Fibroblast of lung (primary cell): ENCODE measurements around the gene MTIF3. TPM values are rescaled to one million over a fixed set of nuclear protein-coding genes. Genes with fewer than 3 reads are reported as not detected.

Source experiments
- DNase-seq, 2 donors: peaks; one replicate each; pipeline versions ENCODE4 v3.0.0 to v3.0.0-alpha.2; 2010; ENCODE audit warnings: low read depth in 2 of 2
- H2AFZ ChIP-seq: 2 replicates; pipeline ENCODE4 v1.5.1; 2012; ENCODE audit warnings: low read length, control low read depth, inconsistent platforms
- H3K27ac ChIP-seq: 2 replicates; pipeline ENCODE4 v1.5.1; 2011; ENCODE audit warnings: low read length, control low read depth; ENCODE audit not compliant: insufficient read depth
- H3K27me3 ChIP-seq: 2 replicates; pipeline ENCODE4 v1.5.1; 2011; ENCODE audit warnings: mild to moderate bottlenecking, low read length; ENCODE audit not compliant: control insufficient read depth, insufficient read depth
- H3K36me3 ChIP-seq: 2 replicates; pipeline ENCODE4 v1.5.1; 2011; ENCODE audit warnings: low read length; ENCODE audit not compliant: control insufficient read depth, insufficient read depth
- H3K4me1 ChIP-seq: 2 replicates; pipeline ENCODE4 v1.5.1; 2011; ENCODE audit warnings: low read length; ENCODE audit not compliant: control insufficient read depth, insufficient read depth; ENCODE audit errors: extremely low read depth
- H3K4me2 ChIP-seq: 2 replicates; pipeline ENCODE4 v1.5.1; 2011; ENCODE audit warnings: low read length, control low read depth; ENCODE audit not compliant: insufficient read depth; ENCODE audit errors: extremely low read depth
- H3K4me3 ChIP-seq, 4 experiments: fragments of 200-600 bp in 1 of 4; sonication (generic) in 1 of 4; replicated peaks in 1 of 4; 2 replicates each; pipeline ENCODE4 v1.5.1; 2011 to 2016; ENCODE audit warnings: low read length in 4 of 4, low read depth in 3 of 4, mild to moderate bottlenecking in 3 of 4, control low read depth in 2 of 4, inconsistent platforms in 1 of 4, mixed read lengths in 1 of 4; ENCODE audit not compliant: insufficient read depth in 1 of 4; ENCODE audit errors: control extremely low read depth in 1 of 4
- H3K79me2 ChIP-seq: 2 replicates; pipeline ENCODE4 v1.5.1; 2012; ENCODE audit warnings: mild to moderate bottlenecking, low read length, inconsistent platforms; ENCODE audit not compliant: control insufficient read depth, insufficient read depth
- H3K9ac ChIP-seq: 2 replicates; pipeline ENCODE4 v1.5.1; 2011; ENCODE audit warnings: mild to moderate bottlenecking, low read length, control low read depth; ENCODE audit not compliant: insufficient read depth
- H3K9me3 ChIP-seq: 2 replicates; pipeline ENCODE4 v1.5.1; 2012; ENCODE audit warnings: low read depth, low read length; ENCODE audit not compliant: control insufficient read depth, insufficient read depth
- H4K20me1 ChIP-seq: 2 replicates; pipeline ENCODE4 v1.5.1; 2011; ENCODE audit warnings: low read length; ENCODE audit not compliant: control insufficient read depth, insufficient read depth; ENCODE audit errors: extremely low read depth
- CTCF ChIP-seq, 2 donors: IDR thresholded peaks in 1 of 2; conservative IDR thresholded peaks in 1 of 2; 1 replicate in 1 of 2; 2 replicates in 1 of 2; pipeline ENCODE4 v1.5.1; 2011 to 2012; ENCODE audit warnings: low read length in 2 of 2, control low read depth in 1 of 2, inconsistent platforms in 1 of 2, low read depth in 1 of 2, mild to moderate bottlenecking in 1 of 2
- EZH2 ChIP-seq: IDR thresholded peaks from 2 replicates; pipeline ENCODE4 v1.5.1; 2012; ENCODE audit warnings: low read length, control low read depth, mild to moderate bottlenecking; ENCODE audit errors: missing control alignments
- polyA plus RNA-seq, 2 donors: library from polyadenylated mRNA; depleted of rRNA in 1 of 2; stranded (reverse) in 1 of 2; unstranded in 1 of 2; fragments of >200 nt; gene quantifications; 2 replicates each; pipeline ENCODE4 v1.2.1, GENCODE V29; 2011 to 2012; ENCODE audit warnings: missing spikeins in 1 of 2
- total RNA-seq: library from RNA; depleted of rRNA; stranded (reverse); fragments of >200 nt; gene quantifications from 2 replicates; pipeline ENCODE4 v1.2.1, GENCODE V29; 2014

Gene MTIF3
- total and polyA plus RNA-seq, 2 donors (not counting 1 experiment from before 2014, with no cell fraction given) = 90.0 to 92.3 TPM

- no peaks in the 10 kb centered on the region for H4K20me1 ChIP-seq
- H3K4me2 ChIP-seq = no peak overlapping the region
- no peaks in the 10 kb centered on the region for H3K9me3 ChIP-seq
- H3K4me3 ChIP-seq = no peak overlapping the region
- H3K4me1 ChIP-seq = no peaks in the 10 kb centered on the region
- TF ChIP-seq EZH2 (no peak), CTCF (conservative IDR thresholded peaks at IDR 0.05 in 1 of 2, IDR thresholded peaks at IDR 0.05 in 1 of 2; ENCODE audit: low read depth in 1 of 2, low read length in 2 of 2) (no peak)
- no peaks in the 10 kb centered on the region for H3K36me3 ChIP-seq
- H3K27me3 ChIP-seq = no peaks in the 10 kb centered on the region
- H3K27ac ChIP-seq = no peak overlapping the region
- H2AFZ ChIP-seq = no peak overlapping the region
- DNase-seq = no peak
- H3K79me2 ChIP-seq = no peaks in the 10 kb centered on the region
- H3K9ac ChIP-seq = no peak overlapping the region
Observed at GRCh38 chr13:27496536-27497273, 46.3 kb upstream of the MTIF3 start.

DNA sequence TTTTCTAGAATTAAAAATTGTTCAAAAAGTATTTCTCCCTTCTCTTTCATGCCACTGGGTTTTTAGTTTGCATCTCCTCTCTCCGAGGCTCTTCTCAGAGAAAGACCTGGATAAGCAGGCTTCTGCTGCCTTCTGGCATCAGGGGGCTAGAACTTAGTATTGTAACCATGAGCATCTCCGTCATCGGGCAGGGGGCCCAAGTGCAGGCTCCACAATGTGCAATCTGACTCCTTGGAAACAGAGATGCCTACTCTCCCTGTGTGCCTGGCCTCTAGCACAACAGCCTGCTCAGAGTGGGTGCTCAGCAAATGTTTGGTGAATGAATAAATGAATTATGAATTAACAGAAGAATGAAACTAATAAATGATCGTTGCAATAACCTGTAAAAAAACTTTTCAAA lies 45.6 kb upstream of the MTIF3 start:
- H3K79me2 ChIP-seq = no peaks in the 10 kb centered on the region
- H3K4me3 ChIP-seq = no peak overlapping the region
- H3K4me1 ChIP-seq = no peaks in the 10 kb centered on the region
- no peak overlapping the region for H3K9ac ChIP-seq
- H3K27me3 ChIP-seq = no peaks in the 10 kb centered on the region
- TF ChIP-seq EZH2 = no peak
- TF ChIP-seq CTCF (conservative IDR thresholded peaks at IDR 0.05 in 1 of 2, IDR thresholded peaks at IDR 0.05 in 1 of 2; ENCODE audit: low read depth in 1 of 2, low read length in 2 of 2) = no peak
- H2AFZ ChIP-seq = no peak overlapping the region
- no peaks in the 10 kb centered on the region for H3K9me3 ChIP-seq
- H3K4me2 ChIP-seq = no peak overlapping the region
- H4K20me1 ChIP-seq = no peaks in the 10 kb centered on the region
- DNase-seq = no peak
- H3K36me3 ChIP-seq = no peaks in the 10 kb centered on the region
- no peak overlapping the region for H3K27ac ChIP-seq

DNA sequence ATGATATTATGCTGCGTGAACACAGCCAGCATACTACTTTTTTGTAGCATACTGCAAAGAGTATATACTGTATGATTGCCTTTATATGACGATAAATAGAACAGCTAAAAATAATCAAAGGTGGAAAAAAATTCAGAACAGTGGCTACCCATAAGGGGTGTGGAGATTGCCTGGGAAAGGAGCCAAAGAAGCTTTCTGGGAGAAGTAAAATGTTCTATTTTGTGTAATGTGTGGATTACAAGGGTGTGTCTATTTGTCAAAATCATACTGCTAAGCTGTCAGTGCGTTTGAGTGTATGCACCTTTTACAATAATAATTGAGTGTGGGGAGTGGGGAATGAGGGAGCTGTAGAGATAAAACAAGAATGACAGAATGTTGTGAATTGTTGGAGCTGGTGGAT lies 45.2 kb upstream of the MTIF3 start:
- DNase-seq = no peak
- Histone ChIP-seq H3K9ac (no peak overlapping the region), H4K20me1 (no peaks in the 10 kb centered on the region), H3K4me3 (no peak overlapping the region), H3K4me1 (no peaks in the 10 kb centered on the region), H3K4me2 (no peak overlapping the region), H3K9me3 (no peaks in the 10 kb centered on the region), H3K27me3 (no peaks in the 10 kb centered on the region), H3K79me2 (no peaks in the 10 kb centered on the region), H3K36me3 (no peaks in the 10 kb centered on the region), H3K27ac (no peak overlapping the region), H2AFZ (no peak overlapping the region)
- TF ChIP-seq CTCF (conservative IDR thresholded peaks at IDR 0.05 in 1 of 2, IDR thresholded peaks at IDR 0.05 in 1 of 2; ENCODE audit: low read depth in 1 of 2, low read length in 2 of 2) = no peak
- no peak for TF ChIP-seq EZH2
